AG04449 (cell line): ENCODE data around the gene SLC12A3.

Experiments
- CTCF ChIA-PET: fragments of 350-600 bp; formaldehyde crosslinking; extraction: SDS; loops from one replicate; lab custom pipeline; 2021; ENCODE audit warnings: antibody characterized with exemption; lab: Yijun Ruan, JAX
- POLR2A ChIA-PET: fragments of 400-600, 350-600 bp; formaldehyde crosslinking; extraction: SDS; loops from one replicate; lab custom pipeline; 2020; ENCODE audit warnings: antibody characterized with exemption, inconsistent platforms; lab: Yijun Ruan, JAX
- DNase-seq: peaks from one replicate; pipeline ENCODE4 v3.0.0-alpha.2; 2010; ENCODE audit warnings: low read depth, low spot score
- H3K4me3 ChIP-seq: 2 replicates; pipeline ENCODE4 v1.5.1; 2011; ENCODE audit warnings: low read depth, mild to moderate bottlenecking, control low read depth, low read length
- CTCF ChIP-seq: IDR thresholded peaks from one replicate; pipeline ENCODE4 v1.5.1; 2011; ENCODE audit warnings: mild to moderate bottlenecking, moderate library complexity, low read length, control low read depth, inconsistent platforms; ENCODE audit not compliant: insufficient read depth; ENCODE audit errors: missing control alignments

The SLC12A3 gene

GRCh38 chr16:56903866-56904265, 38.9 kb downstream of the SLC12A3 start:
- no peak overlapping the region for H3K4me3 ChIP-seq
- ChIA-PET CTCF (interaction anchor here (1.4 kb wide), 1 partner anchor 11 kb away, joined by 3 read pairs; no protein-coding TSS in a partner anchor), POLR2A (no interaction called here)
- DNase-seq: no peak
- TF ChIP-seq CTCF: no peak

- ChIA-PET CTCF (no interaction called here), POLR2A (no interaction called here)
- H3K4me3 ChIP-seq: no peak overlapping the region
- no peak for TF ChIP-seq CTCF
- no peak for DNase-seq
Observed at GRCh38 chr16:56907401-56907800, 42.4 kb downstream of the SLC12A3 start.

- DNase-seq: no peak
- POLR2A ChIA-PET: no interaction called here
- TF ChIP-seq CTCF: no peak
- H3K4me3 ChIP-seq: no peak overlapping the region
- CTCF ChIA-PET: interaction anchor here (0.7 kb wide), 1 partner anchor 122 kb away, joined by 3 read pairs; no protein-coding TSS in a partner anchor
Observed at GRCh38 chr16:56909527-56909979, 44.5 kb downstream of the SLC12A3 start.

- POLR2A ChIA-PET: interaction anchor here (0.6 to 1.3 kb wide), 3 partner anchors 21 to 276 kb away, joined by 3 to 16 read pairs (median 4); partner anchors contain the start of gene PSME3IP1
- TF ChIP-seq CTCF: no peak
- DNase-seq: no peak
- H3K4me3 ChIP-seq: no peak overlapping the region
- CTCF ChIA-PET: interaction anchor here (0.7 to 1.1 kb wide), 3 partner anchors 42 to 121 kb away, joined by 3 to 4 read pairs (median 3); no protein-coding TSS in a partner anchor
Observed at GRCh38 chr16:56910112-56910511, 45.1 kb downstream of the SLC12A3 start.

GRCh38 chr16:56910654-56911539, 45.9 kb downstream of the SLC12A3 start:
- ChIA-PET CTCF (interaction anchor here (0.8 to 1.6 kb wide), 6 partner anchors 9 to 118 kb away, joined by 3 to 6 read pairs (median 4); no protein-coding TSS in a partner anchor), POLR2A (interaction anchor here (0.6 to 1.3 kb wide), 4 partner anchors 20 to 275 kb away, joined by 3 to 16 read pairs (median 4); partner anchors contain the start of gene PSME3IP1)
- TF ChIP-seq CTCF: no peak
- no peak for DNase-seq
- no peak overlapping the region for H3K4me3 ChIP-seq
